HT1080 (cell line): ENCODE results near the gene LYZ. TPM values are rescaled to one million over a fixed set of nuclear protein-coding genes. Genes with fewer than 3 reads are reported as not detected.

Experiments used
- DNase-seq: peaks from one replicate; pipeline ENCODE4 v3.0.0-alpha.2; 2015; ENCODE audit warnings: low read depth
- total RNA-seq: library from RNA; depleted of rRNA; stranded (reverse); fragments of >200 nt; shearing (Covaris generic); gene quantifications from 2 replicates; pipeline ENCODE4 v1.2.3, GENCODE V29; 2014

Gene LYZ
- total RNA-seq, 1 experiment from 2014 or later, result 0.76 TPM

- DNase-seq, result no peak
Measured at GRCh38 chr12:69338120-69338859, 9.9 kb upstream of the LYZ start.

GRCh38 chr12:69338936-69339335 is 9.2 kb upstream of the LYZ start:
- no peak for DNase-seq

GRCh38 chr12:69339999-69340398 is 8.2 kb upstream of the LYZ start:
- no peak for DNase-seq

- DNase-seq, result peak; percentile 44
Measured at GRCh38 chr12:69341328-69341727, 6.9 kb upstream of the LYZ start.

GRCh38 chr12:69342421-69342820 is 5.8 kb upstream of the LYZ start:
- DNase-seq, result no peak

- DNase-seq, result no peak
Measured at GRCh38 chr12:69343357-69343756, 4.8 kb upstream of the LYZ start.

- no peak for DNase-seq
Measured at GRCh38 chr12:69343885-69344612, 4.1 kb upstream of the LYZ start.

- no peak for DNase-seq
Measured at GRCh38 chr12:69345077-69345476, 3.1 kb upstream of the LYZ start.

- no peak for DNase-seq
Measured at GRCh38 chr12:69345742-69346141, 2.4 kb upstream of the LYZ start.

GRCh38 chr12:69350002-69350626 is 1.9 kb downstream of the LYZ start:
- no peak for DNase-seq

GRCh38 chr12:69350777-69351176 is 2.6 kb downstream of the LYZ start:
- DNase-seq, result no peak

GRCh38 chr12:69351462-69352236 is 3.5 kb downstream of the LYZ start:
- no peak for DNase-seq

GRCh38 chr12:69352904-69353303 is 4.7 kb downstream of the LYZ start:
- DNase-seq, result no peak

- no peak for DNase-seq
Measured at GRCh38 chr12:69354172-69354555, 6.0 kb downstream of the LYZ start.

- peak; percentile 10 for DNase-seq
Measured at GRCh38 chr12:69354556-69355187, 6.5 kb downstream of the LYZ start.

- no peak for DNase-seq
Measured at GRCh38 chr12:69355363-69356028, 7.3 kb downstream of the LYZ start.

GRCh38 chr12:69359531-69360347 is 11.6 kb downstream of the LYZ start, which contains the start of gene YEATS4:
Gene YEATS4, plus strand, starts transcription at chr12:69359743. Its CDS starts 230 bp downstream, at chr12:69359973.
- DNase-seq, result peak; percentile 90

GRCh38 chr12:69360348-69360672 is 12.1 kb downstream of the LYZ start:
- no peak for DNase-seq

GRCh38 chr12:69366796-69367195 is 18.6 kb downstream of the LYZ start:
- no peak for DNase-seq

GRCh38 chr12:69368171-69368570 is 20.0 kb downstream of the LYZ start:
- no peak for DNase-seq
